GM12873 (cell line): ENCODE measurements around the gene APEX2.

Experiments used
- CTCF ChIP-seq: IDR thresholded peaks from 2 replicates; pipeline ENCODE4 v1.5.1; 2012; ENCODE audit warnings: low read depth, mild to moderate bottlenecking, moderate library complexity, low read length, control low read depth; ENCODE audit not compliant: insufficient read depth; ENCODE audit errors: missing control alignments

Gene APEX2

GRCh38 chrX:55005256-55005655, 5.1 kb downstream of the APEX2 start:
- TF ChIP-seq CTCF = no peak

GRCh38 chrX:55006827-55007621, 6.9 kb downstream of the APEX2 start:
- no peak for TF ChIP-seq CTCF

- no peak for TF ChIP-seq CTCF
Observed at GRCh38 chrX:55007656-55008055, 7.5 kb downstream of the APEX2 start.

GRCh38 chrX:55008571-55009358, 8.6 kb downstream of the APEX2 start:
- no peak for TF ChIP-seq CTCF

- peak; percentile 32 for TF ChIP-seq CTCF
Observed at GRCh38 chrX:55011294-55011693, 11.1 kb downstream of the APEX2 start.

- TF ChIP-seq CTCF = no peak
Observed at GRCh38 chrX:55014897-55015299, 14.7 kb downstream of the APEX2 start.

- TF ChIP-seq CTCF = no peak
Observed at GRCh38 chrX:55026143-55026542, 26.0 kb downstream of the APEX2 start.
